ENCODE results near the gene BATF2.

DNA sequence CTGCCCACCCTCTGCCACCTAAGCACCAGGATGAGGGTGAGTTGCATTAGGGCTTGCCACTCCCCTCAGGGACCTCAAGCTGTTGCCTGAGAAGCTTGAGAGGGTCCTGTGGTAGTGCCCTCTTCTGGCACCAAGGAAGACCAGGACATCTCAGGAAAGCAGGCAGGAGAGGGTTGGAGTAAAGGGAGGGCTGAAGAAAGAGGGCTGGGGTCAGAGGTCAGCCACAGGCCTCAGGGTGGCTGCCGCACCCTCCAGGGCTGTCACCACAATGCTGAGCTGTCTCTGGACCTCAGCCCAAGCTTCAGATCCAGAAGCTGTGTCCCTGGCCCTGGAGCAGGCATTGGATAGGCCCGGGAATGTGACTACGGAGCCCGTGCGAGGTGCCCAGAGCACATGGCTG, 48.3 kb upstream of the BATF2 start:
- TF ChIP-seq, protein P1, sequence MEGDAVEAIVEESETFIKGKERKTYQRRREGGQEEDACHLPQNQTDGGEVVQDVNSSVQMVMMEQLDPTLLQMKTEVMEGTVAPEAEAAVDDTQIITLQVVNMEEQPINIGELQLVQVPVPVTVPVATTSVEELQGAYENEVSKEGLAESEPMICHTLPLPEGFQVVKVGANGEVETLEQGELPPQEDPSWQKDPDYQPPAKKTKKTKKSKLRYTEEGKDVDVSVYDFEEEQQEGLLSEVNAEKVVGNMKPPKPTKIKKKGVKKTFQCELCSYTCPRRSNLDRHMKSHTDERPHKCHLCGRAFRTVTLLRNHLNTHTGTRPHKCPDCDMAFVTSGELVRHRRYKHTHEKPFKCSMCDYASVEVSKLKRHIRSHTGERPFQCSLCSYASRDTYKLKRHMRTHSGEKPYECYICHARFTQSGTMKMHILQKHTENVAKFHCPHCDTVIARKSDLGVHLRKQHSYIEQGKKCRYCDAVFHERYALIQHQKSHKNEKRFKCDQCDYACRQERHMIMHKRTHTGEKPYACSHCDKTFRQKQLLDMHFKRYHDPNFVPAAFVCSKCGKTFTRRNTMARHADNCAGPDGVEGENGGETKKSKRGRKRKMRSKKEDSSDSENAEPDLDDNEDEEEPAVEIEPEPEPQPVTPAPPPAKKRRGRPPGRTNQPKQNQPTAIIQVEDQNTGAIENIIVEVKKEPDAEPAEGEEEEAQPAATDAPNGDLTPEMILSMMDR (IDR thresholded peaks at IDR 0.05) = no peak
- no peak for TF ChIP-seq PBX3 (IDR thresholded peaks at IDR 0.05)
- TF ChIP-seq, protein P2, sequence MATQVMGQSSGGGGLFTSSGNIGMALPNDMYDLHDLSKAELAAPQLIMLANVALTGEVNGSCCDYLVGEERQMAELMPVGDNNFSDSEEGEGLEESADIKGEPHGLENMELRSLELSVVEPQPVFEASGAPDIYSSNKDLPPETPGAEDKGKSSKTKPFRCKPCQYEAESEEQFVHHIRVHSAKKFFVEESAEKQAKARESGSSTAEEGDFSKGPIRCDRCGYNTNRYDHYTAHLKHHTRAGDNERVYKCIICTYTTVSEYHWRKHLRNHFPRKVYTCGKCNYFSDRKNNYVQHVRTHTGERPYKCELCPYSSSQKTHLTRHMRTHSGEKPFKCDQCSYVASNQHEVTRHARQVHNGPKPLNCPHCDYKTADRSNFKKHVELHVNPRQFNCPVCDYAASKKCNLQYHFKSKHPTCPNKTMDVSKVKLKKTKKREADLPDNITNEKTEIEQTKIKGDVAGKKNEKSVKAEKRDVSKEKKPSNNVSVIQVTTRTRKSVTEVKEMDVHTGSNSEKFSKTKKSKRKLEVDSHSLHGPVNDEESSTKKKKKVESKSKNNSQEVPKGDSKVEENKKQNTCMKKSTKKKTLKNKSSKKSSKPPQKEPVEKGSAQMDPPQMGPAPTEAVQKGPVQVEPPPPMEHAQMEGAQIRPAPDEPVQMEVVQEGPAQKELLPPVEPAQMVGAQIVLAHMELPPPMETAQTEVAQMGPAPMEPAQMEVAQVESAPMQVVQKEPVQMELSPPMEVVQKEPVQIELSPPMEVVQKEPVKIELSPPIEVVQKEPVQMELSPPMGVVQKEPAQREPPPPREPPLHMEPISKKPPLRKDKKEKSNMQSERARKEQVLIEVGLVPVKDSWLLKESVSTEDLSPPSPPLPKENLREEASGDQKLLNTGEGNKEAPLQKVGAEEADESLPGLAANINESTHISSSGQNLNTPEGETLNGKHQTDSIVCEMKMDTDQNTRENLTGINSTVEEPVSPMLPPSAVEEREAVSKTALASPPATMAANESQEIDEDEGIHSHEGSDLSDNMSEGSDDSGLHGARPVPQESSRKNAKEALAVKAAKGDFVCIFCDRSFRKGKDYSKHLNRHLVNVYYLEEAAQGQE (IDR thresholded peaks at IDR 0.05; ENCODE audit: low read depth, low read length) = no peak

All from SK-N-SH (cell line).